ENCODE measurements around the gene IL17RB. TPM values are rescaled to one million over a fixed set of nuclear protein-coding genes. Genes with fewer than 3 reads are reported as not detected.

IL17RB gene
- total RNA-seq, 1 experiment from 2014 or later, result 9.8 TPM

- peaks cover 14 to 63% (median 54%) of the 10 kb centered on the region in 3 experiments; a peak in 6 of 7 replicates for H3K36me3 Mint-ChIP-seq (ENCODE audit: insufficient read depth in 1 of 3, low read depth in 3 of 3)
- WGBS (ENCODE audit: extremely low coverage, insufficient read length, low lambda C conversion rate), result no CpG with 5 or more reads among the region's 5 CpGs
Observed at GRCh38 chr3:53865732-53866499, 19.5 kb downstream of the IL17RB start.

More at GRCh38 chr3:53865732-53866499, 19.5 kb downstream of the IL17RB start:
- Histone ChIP-seq H3K27ac (ENCODE audit: insufficient read length, low read depth, low read length) (no peak overlapping the region), H2BK5ac (ENCODE audit: insufficient read length, low read length) (no peak overlapping the region), H4K5ac (ENCODE audit: insufficient read length, low read depth, low read length) (no peak overlapping the region), H3K4ac (ENCODE audit: low read depth, low read length) (no peak overlapping the region), H4K91ac (ENCODE audit: insufficient read length, low read depth, low read length) (no peak overlapping the region), H2AK5ac (ENCODE audit: insufficient read length, low read length) (no peak overlapping the region), H2BK20ac (ENCODE audit: low read depth, low read length, poor library complexity, severe bottlenecking) (no peak overlapping the region), H3K79me2 (ENCODE audit: insufficient read depth, low read length) (no peaks in the 10 kb centered on the region), H3K23ac (ENCODE audit: insufficient read length, low read depth, low read length) (no peak overlapping the region), H3K9ac (ENCODE audit: extremely low read depth, insufficient read length, low read length) (no peak overlapping the region), H3K56ac (ENCODE audit: insufficient read length, low read depth, low read length) (no peak overlapping the region), H3K23me2 (ENCODE audit: insufficient read length, low read depth, low read length, poor library complexity, severe bottlenecking) (no peaks in the 10 kb centered on the region), H4K8ac (replicated peaks; ENCODE audit: insufficient read length, low read depth, low read length) (no peak overlapping the region), H2BK12ac (ENCODE audit: insufficient read length, low read depth, low read length) (no peak overlapping the region), H3K79me1 (ENCODE audit: insufficient read depth, low read depth, low read length, poor library complexity, severe bottlenecking) (no peaks in the 10 kb centered on the region), H3K27me3 (ENCODE audit: insufficient read depth, low read length) (no peaks in the 10 kb centered on the region), H3K4me2 (ENCODE audit: insufficient read depth, insufficient read length, low read length) (no peak overlapping the region), H3K4me1 (ENCODE audit: insufficient read depth, low read length) (no peaks in the 10 kb centered on the region), H3K14ac (ENCODE audit: insufficient read depth, low read length) (no peak overlapping the region), H4K20me1 (ENCODE audit: control insufficient read depth, insufficient read depth, insufficient read length) (no peaks in the 10 kb centered on the region), H3T11ph (ENCODE audit: low read length) (no peak overlapping the region), H3K18ac (ENCODE audit: insufficient read length, low read depth, low read length) (no peak overlapping the region), H2BK15ac (ENCODE audit: low read depth, low read length) (no peak overlapping the region), H2BK120ac (ENCODE audit: low read depth, low read length, poor library complexity, severe bottlenecking) (no peak overlapping the region), H3K9me3 (ENCODE audit: control insufficient read depth, low read depth, low read length) (no peaks in the 10 kb centered on the region), H2AFZ (ENCODE audit: low read length) (no peak overlapping the region)
- no peak for TF ChIP-seq CTCF (conservative IDR thresholded peaks at IDR 0.05)
- no peak for DNase-seq
- no peak overlapping the region for H3K27ac Mint-ChIP-seq
- H3K4me1 Mint-ChIP-seq, result no peaks in the 10 kb centered on the region
- no peaks in the 10 kb centered on the region for H3K9me3 Mint-ChIP-seq
- no peaks in the 10 kb centered on the region for H3K27me3 Mint-ChIP-seq (ENCODE audit: low read depth)
- H3K4me3 Mint-ChIP-seq, result no peak overlapping the region

All from H9 (cell line).